ENCODE data around the gene BPTF.
"Not testable (repeated sequence)": the region's sequence is repeated elsewhere in the genome, so short reads cannot be mapped to it uniquely, and the experiment has no call there.

BPTF gene

DNA sequence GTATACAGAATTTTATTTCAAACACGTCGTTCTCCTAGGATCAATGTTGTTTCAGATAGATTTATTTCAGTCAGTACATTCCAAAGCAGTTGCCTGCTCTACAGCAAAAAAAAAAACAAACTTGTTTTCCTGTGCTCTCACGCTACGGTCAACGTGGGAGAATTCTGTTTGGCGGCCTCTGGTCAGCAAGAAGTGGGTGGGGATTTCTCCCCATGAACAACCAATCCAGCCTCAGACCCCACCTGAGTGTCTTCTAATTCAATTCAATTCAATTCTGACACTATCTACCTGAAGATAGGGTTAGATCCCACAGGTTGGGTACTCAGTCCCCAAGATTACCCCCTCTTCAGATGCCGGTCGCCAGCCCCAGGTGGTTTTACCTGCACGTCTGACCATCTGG, 148.9 kb downstream of the BPTF start:
- DNase-seq (ENCODE audit: low spot score): no peak

DNA sequence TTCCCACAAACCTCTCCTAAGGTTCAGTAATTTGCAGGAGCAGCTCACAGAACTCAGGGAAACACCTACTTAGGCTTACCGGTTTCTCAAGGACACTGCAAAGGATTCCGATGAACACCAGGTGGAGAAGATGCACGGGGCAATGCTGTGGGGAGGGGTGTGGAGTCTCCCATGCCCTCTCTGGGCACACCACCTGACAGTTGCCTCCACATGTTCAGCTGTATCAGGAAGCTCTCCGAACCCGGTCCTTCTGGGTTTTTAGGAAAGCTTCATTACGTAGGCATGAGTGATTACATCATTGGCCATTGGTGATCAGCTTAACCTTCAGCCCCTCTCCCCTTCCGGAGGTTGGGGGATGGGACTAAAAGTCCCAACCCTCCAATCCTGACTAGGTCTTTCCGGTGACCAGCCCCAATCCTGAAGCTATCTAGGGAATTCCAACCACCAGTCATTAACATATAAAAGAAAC, 149.3 kb downstream of the BPTF start:
- DNase-seq (ENCODE audit: low spot score): no peak

DNA sequence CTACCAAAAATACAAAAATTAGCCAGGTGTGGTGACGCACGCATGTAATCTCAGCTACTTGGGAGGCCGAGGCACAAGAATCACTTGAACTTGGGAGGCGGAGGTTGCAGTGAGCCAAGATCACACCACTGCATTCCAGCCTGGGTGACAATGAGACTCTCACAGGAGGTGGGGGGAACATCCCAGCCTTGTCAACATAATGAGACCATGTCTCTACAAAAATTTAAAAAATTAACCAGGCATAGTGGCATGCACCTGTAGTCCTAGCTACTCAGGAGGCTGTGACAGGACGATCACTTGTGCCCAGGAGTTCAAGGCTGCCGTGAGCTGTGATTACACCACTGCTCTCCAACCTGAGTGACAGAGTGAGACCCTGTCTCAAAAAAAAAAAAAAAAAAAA, 151.0 kb downstream of the BPTF start:
- not testable (repeated sequence) for DNase-seq (ENCODE audit: low spot score)

DNA sequence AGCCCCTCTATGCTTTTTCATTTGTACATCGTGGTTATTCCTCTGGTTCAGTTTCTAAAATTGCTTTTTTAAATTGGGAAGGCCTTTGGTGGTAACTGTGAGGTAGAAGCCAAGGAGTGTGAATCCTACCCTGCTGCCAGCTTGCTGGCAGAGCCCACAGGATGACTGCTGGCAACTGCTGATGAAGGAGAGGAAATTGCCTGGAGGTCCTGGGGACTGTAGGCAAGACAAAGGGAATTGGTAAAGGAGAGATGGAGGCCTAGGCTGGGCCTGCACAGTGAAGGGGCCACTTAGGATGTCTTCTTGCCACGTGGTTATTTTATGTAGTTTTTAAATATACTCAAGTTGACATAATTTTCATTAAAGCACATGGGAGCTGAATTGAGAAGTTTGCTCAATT, 155.2 kb downstream of the BPTF start:
- peak; percentile 76 for DNase-seq (ENCODE audit: low spot score)

DNA sequence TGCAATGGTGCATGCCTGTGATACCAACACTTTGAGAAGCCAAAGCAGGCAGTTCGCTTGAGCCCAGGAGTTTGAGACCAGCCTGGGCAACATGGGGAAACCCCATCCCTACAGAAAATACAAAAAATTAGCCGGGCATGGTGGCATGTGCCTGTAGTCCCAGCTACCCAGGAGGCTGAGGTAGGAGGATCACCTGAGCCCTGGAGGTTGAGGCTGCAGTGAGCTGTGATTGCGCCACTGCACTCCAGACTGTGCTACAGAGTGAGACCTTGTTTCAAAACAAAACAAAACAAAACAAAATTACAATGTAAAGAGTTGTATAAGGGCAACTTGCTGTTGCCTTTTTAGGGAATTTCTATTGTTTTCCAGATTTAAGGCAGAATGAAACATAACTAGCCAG, 155.6 kb downstream of the BPTF start:
- DNase-seq (ENCODE audit: low spot score): not testable (repeated sequence)

DNA sequence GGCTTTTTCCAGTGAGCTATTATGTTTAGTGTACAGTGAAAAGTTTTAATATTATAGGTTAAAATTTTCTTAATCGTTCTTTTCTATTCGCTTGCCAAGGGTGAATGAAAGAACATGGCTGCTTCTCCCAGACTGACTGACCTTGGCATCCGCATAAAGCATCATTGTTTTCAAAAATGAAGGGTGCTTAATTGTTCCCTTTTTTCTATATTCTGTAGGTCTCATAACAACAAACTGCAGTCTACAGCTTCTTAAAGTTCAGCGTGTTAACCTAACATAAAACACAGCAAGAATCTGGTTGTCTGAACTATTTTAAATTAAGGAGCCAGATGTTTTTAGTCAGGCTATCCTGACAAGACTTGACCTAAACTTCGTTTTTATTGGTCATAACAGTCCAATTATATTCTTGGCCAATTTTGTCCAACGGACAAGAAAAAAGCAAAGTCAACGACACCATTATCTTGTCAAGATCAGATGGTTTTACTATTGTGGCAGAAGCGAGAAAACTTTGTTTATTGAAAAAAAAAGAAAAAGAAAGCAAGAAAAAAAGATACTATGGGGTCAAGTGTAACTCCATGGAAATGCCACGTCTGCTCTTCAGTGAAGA, 156.8 kb downstream of the BPTF start:
- DNase-seq (ENCODE audit: low spot score): no peak

DNA sequence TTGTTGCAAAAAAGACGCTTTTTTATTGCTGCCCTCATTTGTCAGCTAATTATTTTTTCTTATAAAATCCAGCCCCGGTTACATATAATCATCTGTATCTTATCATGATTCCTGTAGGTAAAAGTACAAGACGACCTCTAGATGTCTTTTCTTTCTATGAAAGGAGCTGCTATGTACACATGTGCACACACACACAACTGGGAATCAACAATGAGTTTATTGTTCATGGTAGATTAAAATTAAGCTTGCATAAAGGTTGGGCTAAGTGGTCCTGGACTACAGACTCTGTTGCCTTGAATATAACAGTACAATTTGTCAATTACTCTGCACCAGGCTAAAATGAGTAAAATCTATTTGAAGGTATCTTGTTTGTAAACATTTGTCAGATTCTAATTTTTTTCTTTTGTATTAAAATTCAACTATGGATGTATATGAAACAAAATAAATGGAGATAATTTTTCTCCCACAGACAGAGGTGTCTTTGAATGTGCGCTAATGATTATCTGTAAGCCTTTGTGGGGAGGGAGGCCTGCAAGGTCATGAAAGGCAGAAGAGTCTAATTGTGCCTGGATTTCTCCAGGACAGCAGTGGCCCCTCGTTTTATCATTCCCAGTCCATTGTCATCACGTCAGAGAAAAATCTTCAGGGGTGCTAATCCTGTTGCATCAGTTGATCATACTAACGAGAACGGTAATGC, 157.5 kb downstream of the BPTF start:
- DNase-seq (ENCODE audit: low spot score): no peak

DNA sequence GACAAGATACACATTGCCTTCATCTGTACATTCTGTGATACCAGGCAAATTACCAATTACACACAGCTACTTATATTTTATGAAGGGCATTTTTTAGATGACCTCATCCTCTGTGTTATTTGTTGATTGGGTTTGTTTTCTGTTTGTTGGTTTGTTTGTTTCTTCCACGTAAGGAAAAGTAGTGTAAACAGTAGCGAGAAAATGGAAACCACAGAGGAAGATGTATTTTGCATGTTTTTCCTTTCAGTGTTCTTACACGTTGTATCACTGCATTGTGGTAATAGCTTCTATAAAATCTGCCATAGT, 158.0 kb downstream of the BPTF start:
- DNase-seq (ENCODE audit: low spot score): no peak

DNA sequence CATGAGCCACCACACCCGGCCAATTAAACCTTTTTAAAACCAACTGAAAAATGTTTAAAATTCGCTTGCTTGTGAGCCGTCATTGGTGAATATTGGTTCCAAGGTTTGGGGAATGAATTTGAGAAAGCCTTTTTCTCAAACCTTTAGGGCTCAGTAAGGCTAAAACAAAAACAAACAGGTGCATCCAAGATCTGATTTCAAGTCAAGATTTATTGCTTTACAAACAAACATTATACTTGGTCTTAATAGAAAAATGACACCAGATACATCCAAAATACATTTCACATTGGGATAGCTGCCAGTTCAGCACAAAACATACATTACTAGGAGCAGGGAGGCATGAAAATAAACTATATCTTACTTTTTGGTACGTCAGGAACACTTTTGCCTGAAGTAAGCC, 165.6 kb downstream of the BPTF start:
- no peak for DNase-seq (ENCODE audit: low spot score)

DNA sequence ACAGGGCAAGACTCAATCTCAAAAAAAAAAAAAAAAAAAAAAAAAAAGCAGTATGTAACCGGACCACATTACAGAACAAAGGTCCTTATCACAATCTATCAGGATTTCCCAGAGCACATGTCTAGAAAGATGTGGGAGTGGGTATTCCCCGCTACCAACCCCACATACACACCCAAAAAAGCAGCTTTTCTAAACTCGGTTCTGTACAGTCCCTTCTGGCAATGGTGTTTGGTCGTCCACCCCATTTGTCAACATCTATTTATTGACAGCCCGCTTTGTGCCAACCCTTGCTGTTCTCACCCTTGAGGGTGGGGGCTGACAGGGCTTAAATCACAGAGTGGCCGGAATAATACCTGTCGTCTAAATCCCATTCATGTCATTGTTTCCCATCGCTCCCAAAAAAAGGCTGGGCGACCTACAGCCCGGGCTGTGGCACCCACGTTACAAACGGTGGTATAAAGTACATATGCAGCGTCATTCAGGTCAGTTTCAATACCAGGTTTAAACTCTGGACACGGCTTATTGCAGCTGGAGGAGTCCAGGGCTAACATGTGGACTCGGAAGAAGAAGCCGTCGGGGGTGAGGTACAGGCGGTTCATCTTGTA, 167.3 kb downstream of the BPTF start:
- DNase-seq (ENCODE audit: low spot score): peak; percentile 24

DNA sequence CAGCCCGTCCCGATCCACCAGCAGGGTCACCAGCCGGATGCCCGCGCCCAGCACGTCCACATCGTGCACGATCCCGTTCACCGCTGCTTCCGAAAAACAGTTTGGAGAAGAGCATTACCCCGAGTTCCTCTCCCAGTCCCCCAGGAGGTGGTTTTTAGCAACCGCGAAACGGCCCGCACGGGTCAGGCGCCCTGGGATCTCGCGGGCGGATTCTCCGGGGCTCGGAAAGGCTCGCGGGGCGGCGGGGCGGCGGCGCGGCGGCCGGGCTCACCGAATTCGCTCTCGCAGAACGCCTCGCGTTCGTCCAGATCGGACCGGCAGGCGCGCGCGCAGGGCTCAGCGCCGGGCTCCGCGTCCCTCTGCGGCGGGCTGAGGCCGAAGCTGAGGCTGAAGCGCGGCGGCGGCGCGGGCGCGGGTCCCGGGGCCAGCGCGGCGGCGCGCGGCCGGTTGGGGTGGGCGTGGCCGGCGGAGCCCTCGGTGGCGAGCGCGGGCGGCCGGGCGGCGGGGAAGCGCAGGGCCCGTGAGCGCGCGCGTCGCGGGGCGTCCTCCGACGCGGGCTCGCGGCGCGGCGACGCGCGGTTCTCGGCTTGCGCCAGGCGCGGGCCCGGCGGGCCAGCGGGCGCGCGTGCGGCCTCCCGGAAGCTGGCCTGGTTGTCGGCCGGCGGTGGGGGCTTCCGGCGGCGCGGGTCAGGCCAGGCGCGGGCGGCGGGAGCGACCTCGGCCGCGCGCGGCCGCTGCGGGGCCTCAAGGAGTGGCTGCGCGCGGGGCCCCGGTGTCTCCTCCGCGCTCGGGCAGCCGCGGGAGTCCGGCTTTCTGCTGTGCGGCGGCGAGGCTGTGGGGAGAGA, 168.1 kb downstream of the BPTF start:
- peak; percentile 60 for DNase-seq (ENCODE audit: low spot score)

DNA sequence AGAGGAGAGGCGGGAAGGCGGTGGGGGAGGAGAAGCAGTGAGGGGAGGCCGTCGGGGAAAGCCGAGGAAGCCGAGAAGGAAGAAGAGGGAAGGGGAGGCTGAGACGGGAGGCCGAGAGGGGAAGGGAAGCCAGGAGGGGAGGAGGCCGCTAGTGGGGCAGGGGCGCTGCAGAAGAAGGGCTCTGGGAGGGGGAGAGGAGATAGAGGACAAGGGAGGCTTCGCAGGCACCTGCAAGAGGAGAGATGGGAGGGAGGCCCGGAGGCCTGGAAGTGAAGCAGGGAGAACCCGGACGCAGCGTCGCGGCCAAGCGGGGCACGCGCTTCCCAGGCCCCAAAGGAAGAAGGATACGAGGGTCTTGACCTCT, 168.7 kb downstream of the BPTF start:
- peak; percentile 26 for DNase-seq (ENCODE audit: low spot score)

DNA sequence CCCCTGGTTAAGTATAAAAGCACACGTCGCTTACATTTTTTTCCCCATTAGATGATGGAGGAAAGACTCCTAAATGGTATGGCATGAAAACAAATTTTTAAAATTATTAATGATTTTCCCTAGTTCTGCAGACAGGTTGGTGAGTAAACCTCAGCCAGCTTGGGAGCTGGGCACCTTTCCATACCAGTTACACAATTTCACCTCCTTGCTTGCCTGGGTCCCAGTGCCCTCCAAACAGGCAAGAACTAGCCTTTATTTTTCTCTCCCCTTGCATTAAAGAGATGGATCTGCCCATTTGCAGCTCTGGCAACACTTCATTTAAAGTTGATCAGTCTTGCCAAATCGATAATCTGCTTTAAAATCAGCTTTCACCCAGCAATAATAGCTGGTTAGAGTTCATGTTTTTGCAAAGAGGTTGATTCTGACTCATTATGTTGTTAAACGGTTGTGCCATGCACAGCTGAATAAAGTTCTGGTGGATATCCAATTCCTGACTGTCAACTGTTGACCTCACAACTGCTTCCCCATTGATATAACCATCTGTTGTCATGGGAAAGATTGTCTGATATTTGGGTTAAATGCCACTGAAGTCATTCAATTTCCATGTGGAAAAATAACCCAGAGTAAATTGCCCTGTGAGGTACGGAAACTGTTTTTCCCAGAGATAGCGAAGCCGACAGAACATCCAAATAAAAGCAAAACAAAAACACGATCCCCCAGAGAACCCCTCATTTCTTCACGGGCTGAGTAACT, 169.7 kb downstream of the BPTF start:
- peak; percentile 82 for DNase-seq (ENCODE audit: low spot score)

DNA sequence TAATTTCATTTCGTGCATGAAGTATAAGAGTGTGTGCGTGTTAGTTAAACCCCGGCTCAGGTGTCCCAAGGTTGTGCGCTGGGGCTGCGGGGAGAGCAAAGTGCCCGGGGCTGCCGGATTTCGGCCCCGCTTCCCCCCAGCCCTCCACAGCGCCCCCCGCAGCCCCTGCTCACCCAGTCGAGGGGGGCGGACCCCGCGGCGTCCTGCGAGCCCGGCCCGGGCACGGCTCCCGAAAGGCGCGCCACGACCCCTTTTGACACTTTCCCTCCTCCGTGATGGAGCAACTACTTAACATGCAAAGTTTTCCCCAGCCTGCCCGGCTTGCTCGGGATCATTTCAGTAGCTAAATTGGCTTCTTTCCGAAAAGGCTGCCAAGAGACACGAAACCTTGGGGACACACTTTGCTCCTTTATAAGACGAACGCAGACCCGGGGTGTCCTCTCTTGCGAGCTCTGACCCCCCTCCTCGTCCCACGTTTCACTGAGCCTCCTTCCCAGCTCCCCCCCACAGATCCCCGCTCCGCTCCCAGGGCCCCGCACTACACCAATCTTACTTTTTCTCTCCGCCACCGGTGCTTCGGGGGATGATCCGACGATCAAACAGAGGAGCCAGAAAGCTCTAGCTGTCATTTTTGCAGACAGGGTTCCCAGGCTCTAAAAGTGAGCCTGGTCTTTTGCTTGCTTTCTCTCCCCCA, 170.4 kb downstream of the BPTF start:
- DNase-seq (ENCODE audit: low spot score): peak; percentile 41

DNA sequence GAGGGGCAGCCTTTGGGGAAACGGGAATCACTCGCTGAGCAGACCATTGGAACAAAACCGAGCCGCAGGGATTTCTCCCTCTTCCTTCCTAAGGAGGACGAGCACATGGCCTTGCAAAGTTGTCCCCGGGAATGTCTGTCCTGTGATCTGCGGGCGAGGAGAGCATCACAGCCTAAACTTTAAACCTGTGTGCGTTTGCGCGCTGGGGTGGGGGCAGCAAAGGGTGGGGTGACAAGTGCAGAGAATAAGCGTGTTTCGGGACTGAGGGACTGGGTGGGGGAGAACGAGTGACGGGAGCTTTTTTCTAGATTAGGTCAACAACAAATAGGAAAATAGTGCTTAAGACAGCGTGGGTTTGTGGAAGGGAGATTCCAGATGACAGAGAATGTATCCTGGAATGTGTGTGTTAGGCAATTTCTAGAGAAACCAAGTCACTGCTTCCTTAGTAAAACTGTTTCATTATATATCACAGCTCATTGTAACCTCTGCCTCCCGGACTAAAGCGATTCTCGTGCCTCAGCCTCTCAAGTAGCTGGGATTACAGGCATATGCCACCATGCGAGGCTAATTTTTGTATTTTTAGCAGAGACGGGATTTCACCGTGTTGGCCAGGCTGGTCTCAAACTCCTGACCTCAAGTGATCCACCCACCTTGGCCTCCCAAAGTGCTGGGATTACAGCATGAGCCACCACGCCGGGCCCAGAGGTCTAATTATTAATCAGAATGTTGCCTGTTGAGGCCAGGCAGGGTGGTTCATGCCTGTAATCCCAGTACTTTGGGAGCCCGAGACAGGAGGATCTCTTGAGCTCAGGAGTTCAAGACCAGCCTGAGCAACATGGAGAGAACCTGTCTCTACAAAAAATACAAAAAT, 171.2 kb downstream of the BPTF start, which contains the start of gene C17orf58:
C17orf58 (minus strand) TSS at position 169 of the 871 bp plus-strand sequence. CDS start 271 bp downstream, outside the sequence.
- DNase-seq (ENCODE audit: low spot score): peak; percentile 28

DNA sequence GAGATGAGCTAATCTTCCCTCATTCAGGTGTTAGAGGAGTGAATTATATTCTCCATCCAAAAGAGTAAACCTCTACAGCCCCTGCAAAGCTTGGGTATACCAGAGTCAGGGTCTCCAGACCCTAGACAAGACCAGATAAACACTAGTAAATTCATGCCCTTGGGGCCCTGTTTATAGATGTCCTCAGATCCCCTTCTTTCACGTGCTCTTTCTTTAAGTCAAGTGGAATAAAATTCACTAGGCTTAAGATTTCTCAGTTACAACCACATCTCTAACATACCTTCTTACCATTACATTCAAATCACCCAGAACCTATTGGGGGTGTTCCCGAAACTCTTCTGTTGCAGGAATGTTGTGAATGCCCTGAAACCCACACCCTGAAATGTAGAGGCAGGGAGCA, 173.2 kb downstream of the BPTF start:
- DNase-seq (ENCODE audit: low spot score): no peak

DNA sequence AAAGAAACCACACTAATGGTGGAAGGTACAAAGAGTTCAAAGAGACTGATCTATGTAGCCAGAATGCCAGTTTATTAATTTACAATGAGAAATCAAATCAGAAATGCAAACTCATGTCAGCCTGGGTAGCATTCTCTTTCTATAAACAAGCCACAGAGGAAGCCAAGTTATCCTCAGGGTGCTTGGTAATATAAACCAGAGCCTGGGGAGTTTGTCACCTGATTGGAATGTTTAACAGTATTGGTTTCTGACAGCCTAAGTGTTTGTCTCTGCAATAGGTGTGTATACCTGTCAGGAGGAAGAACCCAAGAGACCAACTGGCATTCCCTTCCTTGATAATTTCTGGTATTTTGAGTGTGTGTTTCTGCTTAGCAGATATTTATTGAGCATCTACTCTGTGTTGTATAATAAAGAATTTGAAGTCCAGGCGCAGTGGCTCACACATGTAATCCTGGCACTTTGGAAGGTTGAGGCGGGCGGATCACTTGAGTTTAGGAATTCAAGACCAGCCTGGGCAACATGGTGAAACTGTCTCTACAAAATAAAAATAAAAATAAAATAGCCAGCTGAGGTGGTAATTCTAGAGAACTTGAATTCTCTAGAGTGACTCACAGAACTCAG, 174.1 kb downstream of the BPTF start:
- no peak for DNase-seq (ENCODE audit: low spot score)

DNA sequence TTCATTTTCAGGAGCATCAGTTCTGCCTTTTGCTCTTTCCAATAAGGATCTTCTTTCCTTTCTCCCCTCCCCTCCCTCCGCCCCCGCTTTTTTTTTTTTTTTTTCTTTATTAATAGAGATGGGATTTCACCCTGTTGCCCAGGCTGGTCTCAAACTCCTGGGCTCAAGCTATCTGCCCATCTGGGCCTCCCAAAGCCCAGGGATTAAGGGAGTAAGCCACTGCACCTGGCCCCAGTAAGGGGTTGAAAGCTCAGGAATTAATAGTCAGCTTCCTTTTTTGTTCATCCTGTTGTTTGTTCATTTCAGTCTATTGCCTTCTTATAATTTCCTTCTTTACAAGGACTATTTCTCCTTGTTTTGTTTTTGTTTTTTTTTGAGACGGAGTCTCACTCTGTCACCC, 178.9 kb downstream of the BPTF start:
- DNase-seq (ENCODE audit: low spot score): no peak

DNA sequence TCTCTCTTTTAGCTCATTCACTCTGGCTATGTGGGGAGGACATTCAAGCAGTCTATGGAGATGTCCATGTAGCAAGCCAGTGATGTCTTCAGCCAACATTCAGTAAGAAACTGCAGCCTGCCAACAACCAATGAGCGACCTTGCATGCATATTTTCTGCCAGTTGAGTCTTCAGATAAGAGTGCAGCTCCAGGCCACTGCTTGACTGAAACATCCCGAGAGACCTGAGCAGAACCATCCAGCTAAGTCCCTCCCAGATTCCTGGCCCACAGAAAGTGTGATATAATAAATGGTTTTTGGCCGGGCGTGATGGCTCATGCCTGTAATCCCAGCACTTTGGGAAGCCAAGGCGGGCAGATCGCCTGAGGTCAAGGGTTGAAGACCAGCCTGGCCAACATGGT, 181.5 kb downstream of the BPTF start:
- no peak for DNase-seq (ENCODE audit: low spot score)

DNA sequence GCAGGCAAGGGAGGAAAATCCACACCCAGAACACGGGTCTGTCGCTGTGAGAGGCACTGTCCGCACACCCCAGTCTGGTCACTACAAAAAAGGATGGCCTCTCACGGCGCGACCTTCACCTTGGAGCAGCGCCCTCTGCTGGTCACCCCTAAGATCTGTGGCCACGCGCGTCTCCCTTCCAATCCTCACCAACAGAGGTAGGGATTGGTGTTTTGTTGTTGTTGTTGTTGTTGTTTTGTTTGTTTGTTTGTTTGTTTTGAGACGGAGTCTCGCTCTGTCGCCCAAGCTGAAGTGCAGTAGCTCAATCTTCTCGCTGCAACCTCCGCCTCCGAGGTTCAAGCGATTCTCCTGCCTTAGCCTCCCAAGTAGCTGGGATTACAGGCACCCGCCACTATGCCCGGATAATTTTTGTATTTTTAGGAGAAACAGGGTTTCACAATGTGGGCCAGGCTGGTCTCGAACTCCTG, 185.9 kb downstream of the BPTF start:
- peak; percentile 16 for DNase-seq (ENCODE audit: low spot score)

Measured in cerebellar cortex (tissue), 1 donor.